OCI-LY3 (cell line): ENCODE data around the gene ZC3HAV1L.

ENCODE experiments used
- EZH2phosphoT487 ChIP-seq: fragments of 200-600 bp; shearing (Covaris generic); IDR thresholded peaks from 2 replicates; pipeline ENCODE4 v1.6.1; 2018; ENCODE audit warnings: antibody characterized with exemption, mixed run types, low read depth
- TF ChIP-seq, protein P1 (sequence below): fragments of 200-600, 300-600 bp; sonication (generic); IDR thresholded peaks from 2 replicates; pipeline ENCODE4 v1.5.1; 2014; ENCODE audit warnings: antibody characterized with exemption, low read length, low read depth

DNA sequence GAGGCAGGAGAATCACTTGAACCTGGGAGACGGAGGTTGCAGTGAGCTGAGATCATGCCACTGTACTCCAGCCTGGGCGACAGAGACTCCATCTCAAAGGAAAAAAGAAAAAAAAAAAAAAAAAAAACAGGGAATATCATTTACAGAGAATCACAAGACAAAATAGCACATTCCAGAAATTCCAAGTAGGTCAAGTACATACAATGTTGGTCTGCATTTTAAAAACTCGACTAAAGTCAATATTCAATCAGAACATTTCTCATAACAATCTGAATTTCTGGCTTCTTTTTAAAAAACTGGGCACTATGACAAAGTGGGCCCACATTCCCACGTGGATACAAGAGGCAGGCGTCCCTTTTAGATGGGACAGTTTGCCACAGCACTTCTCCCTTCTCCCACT is 12.8 kb downstream of the ZC3HAV1L start:
- TF ChIP-seq, protein P1, sequence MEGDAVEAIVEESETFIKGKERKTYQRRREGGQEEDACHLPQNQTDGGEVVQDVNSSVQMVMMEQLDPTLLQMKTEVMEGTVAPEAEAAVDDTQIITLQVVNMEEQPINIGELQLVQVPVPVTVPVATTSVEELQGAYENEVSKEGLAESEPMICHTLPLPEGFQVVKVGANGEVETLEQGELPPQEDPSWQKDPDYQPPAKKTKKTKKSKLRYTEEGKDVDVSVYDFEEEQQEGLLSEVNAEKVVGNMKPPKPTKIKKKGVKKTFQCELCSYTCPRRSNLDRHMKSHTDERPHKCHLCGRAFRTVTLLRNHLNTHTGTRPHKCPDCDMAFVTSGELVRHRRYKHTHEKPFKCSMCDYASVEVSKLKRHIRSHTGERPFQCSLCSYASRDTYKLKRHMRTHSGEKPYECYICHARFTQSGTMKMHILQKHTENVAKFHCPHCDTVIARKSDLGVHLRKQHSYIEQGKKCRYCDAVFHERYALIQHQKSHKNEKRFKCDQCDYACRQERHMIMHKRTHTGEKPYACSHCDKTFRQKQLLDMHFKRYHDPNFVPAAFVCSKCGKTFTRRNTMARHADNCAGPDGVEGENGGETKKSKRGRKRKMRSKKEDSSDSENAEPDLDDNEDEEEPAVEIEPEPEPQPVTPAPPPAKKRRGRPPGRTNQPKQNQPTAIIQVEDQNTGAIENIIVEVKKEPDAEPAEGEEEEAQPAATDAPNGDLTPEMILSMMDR, result no peak
- TF ChIP-seq EZH2phosphoT487, result no peak
